Activated naive CD4-positive, alpha-beta T cell treated with anti-CD3 and anti-CD28 coated beads, Interleukin-2, amount 50 U/mL, for 16 hours (primary cell): ENCODE measurements around the gene CCL2.

Source experiments
- DNase-seq: peaks from one replicate; pipeline ENCODE4 v3.0.0-alpha.2; 2020

CCL2 gene

DNA sequence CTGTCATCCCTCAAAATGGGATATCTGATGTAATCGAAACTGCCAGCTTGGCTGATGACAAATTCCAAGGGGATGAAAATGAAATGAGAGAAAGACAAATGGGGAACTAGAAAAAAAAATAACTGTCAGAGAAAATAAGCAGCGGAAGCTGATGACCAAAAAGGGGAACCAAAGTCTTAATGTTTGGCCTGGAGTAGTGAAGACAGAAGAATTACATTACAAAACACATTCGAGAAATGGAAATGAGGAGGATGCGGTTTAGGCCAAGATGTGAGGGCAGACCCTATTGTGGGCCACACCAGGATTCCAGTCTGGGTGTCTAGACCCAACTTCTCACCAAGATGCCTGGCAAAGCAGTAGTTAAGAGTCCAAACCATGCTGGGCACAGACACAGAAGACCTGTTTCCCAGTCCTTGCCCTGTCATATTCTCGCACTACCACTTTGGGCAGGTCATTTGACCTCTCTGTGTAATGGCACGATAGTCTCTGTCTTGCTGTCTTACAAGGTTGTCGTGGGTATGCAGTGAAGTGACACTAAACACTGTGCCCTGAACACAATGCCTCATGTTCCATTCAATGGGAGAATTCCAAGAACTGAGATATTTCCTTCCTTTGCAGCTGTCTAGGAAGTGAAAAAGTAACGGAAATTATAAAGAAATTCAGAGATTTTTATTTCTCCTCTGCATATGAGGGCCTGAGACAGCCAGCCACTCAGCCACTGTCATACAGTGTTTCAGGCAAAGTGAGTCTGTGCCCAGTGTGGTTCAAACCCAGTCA lies 12.3 kb upstream of the CCL2 start:
- DNase-seq: no peak

DNA sequence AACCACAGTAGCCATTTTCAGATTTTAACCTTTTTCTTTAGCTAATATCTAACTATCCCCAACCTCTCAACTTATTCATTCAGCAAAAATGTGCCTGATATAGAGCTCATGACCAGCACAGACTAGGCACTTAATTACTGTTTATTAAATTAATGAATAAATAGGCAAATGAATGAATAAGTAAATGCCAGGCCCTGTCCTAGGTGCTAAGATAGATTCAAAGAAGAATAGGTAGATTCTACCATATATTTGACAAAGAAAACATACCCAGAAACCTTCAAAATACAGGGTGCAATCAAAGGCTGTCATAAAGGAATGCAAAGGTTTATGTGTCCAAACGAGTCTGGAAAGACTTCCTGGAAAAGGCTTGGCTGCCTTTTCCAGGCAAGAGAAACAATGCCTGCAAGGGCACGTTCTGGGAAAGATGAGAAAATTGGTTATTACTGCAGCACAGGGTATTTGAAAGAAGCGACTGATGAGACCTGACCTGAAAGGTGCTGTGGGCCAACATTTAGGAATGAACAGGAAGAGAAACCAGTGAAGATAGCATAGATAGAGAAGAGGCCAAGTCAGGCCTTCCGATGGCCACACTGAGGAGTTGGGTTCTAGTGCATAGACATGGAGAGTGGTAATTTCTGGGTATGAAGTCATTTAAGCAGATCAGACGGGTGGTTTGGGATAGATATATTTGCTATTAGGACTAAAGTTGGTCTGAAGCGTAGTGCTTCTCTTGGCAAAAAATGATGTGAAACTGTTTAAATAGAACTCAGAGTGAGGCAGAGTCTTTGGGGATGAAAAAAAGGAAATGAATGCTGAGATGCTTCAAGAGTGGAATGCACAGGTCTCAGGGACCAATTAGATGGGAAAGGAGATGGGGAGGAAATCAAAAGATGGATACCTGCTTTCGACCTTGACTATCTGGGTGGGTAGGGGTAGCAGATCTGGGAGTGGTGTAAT lies 11.4 kb upstream of the CCL2 start:
- DNase-seq: no peak

DNA sequence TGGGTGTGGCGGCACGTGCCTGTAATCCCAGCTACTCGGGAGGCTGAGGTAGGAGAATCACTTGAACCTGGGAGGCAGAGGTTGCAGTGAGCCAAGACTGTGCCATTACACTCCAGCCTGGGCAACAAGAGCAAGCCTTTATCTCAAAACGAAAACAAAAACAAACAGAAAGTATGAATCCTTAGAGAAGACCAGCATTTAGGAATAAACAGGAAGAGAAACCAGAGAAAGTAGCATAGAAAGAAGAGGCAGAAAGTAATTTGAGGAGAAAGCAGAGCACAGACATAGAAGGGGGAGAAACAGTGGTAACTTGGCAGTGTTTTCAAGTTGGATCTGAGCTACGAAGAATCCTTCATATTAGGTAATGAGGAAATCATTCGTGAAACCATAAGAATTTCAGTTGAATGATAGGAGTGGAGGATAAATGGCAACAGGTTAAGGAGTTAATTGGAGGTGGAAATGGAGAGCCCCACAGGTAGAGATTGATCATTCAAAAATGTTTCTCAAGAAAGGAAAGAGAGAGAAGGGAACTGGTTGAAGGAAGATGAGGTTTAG lies 9.7 kb upstream of the CCL2 start:
- no peak for DNase-seq

DNA sequence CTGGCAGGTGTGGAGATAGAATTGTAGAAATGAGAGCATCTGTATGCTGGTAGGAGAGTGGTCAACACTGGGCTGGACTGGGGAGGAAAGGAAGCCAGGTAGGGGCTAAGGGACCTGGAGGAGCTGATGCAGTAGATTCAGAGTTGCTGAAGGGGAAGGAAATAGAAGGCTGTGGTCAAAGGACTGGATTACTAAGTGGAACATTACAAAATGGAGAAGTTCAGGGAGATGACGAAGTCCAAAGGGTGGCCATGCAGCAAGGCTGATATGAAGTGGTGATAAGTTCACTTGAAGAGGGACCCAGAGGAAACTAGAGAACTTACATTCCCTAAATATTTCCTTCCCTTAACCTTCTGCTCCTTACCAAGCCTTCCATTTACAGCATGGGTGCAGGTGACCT lies 8.6 kb upstream of the CCL2 start:
- no peak for DNase-seq

DNA sequence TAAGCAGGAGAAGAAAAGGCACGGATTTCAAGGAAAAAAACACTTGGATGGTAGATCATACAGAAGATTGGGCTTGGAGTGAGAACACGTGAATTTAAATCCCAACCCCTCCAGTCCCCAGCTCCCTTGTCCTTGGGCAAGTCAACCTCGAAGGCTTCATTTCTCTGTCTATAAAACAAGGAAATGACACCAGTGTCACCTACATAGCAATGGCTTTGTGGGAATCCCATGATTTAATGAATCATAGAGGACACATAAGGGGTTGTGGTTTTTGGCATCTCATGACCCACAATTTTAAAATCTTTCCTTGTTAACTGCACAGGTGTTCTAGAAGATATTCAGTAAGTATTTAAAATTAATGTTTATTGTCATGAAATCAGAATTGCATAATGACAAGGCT lies 8.2 kb upstream of the CCL2 start:
- DNase-seq: no peak

DNA sequence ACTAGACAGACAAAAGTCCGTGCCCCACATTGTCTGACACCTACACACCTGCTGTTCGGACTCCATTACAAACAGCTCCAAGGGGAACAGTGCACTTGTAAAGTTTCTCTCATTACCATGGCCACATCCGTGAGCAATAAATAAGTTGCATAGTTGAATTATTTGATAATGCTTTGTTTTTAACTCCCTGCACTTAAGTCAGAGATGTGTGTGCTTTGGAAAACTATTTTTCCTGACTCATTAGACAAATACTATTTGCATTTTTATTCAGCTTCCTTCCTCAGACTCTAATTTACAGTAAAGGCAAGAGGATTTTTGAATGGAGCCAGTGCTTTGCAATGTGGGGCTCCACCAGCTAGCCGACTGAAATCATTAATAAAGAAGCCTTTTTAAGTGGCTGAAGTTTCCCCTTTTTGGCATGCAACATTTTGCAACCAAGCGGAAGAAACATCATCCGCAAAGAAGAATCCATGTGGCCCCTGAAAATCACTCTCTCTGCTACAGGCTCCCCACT lies 6.5 kb upstream of the CCL2 start:
- no peak for DNase-seq

DNA sequence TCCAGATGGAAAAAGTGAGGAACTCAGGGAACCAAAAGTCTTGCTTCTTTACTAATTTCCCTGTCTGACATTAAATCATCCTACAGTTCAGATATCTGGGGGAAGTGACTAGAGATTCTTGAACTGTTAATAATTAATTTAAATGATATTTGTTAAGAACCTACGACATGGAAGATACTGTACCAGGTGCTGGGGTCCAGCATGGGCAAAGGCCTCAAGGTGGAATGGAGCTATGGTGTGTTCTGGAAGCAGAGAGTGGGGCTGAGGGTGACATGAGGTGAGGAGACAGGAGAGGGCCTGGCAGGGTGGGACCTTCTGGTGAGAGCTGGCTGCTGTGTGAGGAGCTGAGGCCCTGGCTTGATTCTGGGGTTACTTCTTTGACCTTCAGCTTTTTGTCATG lies 6.0 kb upstream of the CCL2 start:
- no peak for DNase-seq

DNA sequence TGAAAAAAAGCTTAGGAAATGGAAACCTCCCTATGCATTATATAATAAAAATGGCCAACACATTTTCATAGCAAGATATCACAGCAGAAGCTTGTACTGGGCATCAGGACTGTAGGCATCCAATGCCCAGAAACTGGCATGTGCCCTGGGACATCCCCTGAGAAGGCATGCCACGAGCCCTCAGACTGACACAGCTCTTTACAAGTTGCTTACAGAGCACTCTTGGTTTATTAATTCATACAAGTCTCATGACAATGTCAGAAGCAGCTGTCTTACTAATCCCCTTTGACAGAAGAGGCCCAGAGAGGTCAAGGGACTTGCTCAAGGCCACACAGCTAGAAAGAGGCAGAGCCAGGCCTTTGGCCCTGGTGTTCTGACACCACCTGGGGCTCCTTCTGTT lies 5.6 kb upstream of the CCL2 start:
- no peak for DNase-seq

DNA sequence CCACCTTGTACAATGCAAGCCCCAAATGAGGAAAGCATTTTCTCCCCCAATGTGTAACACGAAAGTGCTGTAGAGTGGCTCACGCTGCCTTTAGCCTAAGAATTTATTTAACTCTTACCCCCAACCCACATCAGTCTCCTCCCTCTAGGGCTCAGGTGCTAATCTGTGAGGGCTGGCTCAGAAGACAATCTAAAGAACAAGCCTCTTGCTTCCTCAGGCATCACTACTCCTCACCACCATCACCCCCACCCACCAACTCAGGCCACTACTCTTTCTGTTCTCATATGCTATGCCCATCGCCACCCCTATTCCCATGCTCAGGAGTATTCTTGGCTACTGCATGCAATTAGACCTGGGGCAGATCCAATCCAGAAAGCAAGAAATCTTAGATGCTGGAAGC lies 3.9 kb upstream of the CCL2 start:
- no peak for DNase-seq

DNA sequence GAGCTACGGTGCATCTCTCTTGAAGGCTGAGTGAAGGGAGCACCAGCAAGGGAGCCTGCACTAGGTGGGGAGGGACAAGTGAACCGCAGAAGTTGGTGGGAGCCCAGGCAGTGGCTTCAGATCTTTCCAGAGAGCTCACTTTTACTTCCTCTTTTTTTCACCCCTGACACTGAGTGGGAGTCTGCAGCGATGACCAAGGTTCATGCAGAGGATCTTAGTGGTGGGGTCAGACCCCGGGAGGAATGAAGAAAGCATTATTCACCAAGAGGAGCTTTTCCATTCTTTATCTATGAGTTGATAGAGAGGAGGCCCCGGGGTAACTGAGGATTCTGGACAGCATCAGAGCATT lies 3.0 kb upstream of the CCL2 start:
- DNase-seq: no peak

DNA sequence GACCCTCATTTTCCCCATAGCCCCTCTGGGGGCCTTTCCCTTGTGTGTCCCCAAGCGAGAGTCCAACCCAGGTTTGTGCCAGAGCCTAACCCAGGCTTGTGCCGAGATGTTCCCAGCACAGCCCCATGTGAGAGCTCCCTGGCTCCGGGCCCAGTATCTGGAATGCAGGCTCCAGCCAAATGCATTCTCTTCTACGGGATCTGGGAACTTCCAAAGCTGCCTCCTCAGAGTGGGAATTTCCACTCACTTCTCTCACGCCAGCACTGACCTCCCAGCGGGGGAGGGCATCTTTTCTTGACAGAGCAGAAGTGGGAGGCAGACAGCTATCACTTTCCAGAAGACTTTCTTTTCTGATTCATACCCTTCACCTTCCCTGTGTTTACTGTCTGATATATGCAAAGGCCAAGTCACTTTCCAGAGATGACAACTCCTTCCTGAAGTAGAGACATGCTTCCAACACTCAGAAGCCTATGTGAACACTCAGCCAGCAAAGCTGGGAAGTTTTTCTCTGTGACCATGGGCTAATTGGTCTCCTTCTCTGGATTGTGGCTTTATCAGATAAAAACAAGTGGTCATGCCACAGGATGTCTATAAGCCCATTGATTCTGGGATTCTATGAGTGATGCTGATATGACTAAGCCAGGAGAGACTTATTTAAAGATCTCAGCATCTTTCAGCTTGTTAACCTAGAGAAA lies 2.5 kb upstream of the CCL2 start:
- no peak for DNase-seq

DNA sequence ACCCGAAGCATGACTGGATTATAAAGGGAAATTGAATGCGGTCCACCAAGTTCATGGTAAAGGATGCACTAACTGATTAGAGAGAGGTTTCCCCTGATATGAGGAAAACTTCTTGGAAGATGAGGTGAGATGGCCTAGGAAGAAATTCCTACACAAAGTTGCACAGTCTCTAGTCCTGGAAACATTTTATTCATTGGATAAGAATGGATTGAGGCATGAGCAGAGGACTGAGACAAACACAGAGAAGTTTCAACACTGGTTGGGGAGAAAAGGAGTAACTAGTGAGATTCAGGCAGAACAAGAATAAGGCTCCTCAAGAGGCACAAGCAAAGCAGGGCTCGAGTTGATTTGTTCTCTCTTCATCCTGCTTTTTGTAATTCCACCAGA lies 2.0 kb upstream of the CCL2 start:
- no peak for DNase-seq

DNA sequence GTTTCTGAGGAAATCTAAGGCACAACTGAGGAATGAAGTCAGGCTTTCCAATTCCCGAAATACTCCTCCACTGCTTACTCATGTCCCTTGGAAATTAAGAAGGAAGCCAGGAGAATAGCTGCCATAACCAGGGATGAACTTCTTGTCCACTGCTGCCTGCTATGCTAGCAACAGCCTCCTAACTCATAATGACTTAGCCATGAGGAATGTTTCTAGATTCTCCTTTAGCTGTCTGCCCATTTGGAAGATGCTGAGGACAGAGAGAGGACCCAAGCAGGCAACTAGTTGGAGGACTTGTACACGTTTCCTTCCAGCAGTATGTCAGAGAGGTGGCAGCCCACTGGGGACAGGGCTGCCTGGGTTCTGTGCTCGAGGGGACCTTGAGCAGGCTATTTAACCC lies 939 bp upstream of the CCL2 start:
- DNase-seq: no peak

DNA sequence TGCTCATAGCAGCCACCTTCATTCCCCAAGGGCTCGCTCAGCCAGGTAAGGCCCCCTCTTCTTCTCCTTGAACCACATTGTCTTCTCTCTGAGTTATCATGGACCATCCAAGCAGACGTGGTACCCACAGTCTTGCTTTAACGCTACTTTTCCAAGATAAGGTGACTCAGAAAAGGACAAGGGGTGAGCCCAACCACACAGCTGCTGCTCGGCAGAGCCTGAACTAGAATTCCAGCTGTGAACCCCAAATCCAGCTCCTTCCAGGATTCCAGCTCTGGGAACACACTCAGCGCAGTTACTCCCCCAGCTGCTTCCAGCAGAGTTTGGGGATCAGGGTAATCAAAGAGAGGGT lies 272 bp downstream of the CCL2 start:
- no peak for DNase-seq

DNA sequence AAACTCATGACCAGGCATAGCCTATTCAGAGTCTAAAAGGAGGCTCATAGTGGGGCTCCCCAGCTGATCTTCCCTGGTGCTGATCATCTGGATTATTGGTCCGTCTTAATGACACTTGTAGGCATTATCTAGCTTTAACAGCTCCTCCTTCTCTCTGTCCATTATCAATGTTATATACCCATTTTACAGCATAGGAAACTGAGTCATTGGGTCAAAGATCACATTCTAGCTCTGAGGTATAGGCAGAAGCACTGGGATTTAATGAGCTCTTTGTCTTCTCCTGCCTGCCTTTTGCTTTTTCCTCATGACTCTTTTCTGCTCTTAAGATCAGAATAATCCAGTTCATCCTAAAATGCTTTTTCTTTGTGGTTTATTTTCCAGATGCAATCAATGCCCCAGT lies 756 bp downstream of the CCL2 start:
- no peak for DNase-seq

DNA sequence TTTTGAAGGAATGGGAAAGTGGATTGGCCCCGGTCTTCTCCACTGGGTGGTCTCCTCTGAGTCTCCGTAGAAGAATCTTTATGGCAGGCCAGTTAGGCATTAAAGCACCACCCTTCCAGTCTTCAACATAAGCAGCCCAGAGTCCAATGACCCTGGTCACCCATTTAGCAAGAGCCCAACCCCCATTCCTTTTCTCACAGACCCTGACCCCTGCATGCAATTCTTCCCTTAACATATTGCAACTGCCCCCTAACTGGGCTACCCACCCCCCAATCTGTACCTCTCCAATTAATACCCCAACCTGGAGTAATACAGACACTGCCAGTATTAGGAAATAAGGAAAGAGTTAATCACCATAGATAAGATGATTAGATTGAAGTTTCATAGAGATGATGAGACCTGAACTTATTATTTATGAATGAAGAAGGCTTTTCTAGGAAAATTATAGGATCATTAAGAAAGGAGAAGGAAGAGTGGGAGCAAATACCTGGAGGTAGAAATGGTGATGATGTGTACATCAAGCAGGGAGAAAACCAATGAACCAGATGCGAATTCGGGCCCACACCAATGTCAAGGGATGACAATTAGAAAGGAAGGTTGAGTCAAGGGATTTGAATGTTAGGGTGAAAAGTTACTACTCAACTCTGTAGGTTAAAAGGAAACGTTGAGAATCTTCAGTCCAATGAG lies 2.4 kb downstream of the CCL2 start:
- no peak for DNase-seq

DNA sequence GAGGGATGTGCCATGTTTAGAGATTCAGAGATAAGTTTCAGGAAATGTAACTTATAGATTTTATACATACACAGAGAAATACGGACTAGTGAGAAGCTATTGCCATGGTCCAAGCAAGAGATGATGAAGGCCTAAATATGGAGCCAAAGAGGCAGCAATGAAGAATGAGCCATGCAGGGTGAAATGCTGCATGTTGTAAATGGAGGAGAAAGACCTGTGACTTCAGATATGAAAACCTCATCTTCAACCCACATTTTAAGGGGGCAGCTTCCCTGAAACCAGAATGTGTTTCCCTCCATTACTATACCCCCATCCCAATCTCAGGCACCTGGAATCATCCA lies 2.9 kb downstream of the CCL2 start:
- DNase-seq: no peak

DNA sequence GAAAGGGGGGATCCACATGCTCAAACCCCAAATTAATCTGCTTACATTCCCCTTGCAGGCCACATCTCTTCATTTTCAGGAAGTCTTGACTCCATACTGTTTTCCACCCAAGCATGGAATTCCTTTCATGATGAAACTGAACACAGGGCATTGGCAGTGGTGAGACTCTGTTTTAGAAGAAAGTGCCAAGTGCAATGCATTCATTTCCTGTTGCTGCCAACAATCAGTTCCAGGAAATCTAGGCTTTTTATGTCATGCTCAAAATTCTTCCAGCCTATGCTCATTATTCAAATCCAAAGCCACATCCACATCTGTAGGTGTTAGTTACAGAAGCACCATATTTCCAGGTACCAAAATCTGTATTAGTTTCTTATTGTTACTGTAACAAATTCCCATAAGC lies 4.1 kb downstream of the CCL2 start:
- no peak for DNase-seq

DNA sequence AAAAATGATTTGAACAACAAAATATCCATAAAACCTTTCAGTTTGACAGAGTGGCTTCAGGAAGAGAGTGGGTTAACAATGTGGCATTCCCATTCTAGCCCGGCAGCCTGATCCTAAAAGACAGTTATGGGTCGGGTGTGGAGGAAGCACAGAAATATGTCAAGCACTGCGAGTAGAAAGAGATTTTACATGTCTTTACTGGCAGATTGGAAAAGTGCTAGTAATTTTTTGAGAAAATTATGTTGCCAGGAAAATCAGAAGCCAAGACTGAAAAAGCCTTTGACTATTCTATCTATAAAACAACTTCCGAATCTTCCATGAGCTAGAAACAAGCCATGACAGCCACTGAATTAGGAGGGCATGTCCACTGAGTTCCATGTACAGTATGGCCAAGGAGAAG lies 5.8 kb downstream of the CCL2 start:
- no peak for DNase-seq

DNA sequence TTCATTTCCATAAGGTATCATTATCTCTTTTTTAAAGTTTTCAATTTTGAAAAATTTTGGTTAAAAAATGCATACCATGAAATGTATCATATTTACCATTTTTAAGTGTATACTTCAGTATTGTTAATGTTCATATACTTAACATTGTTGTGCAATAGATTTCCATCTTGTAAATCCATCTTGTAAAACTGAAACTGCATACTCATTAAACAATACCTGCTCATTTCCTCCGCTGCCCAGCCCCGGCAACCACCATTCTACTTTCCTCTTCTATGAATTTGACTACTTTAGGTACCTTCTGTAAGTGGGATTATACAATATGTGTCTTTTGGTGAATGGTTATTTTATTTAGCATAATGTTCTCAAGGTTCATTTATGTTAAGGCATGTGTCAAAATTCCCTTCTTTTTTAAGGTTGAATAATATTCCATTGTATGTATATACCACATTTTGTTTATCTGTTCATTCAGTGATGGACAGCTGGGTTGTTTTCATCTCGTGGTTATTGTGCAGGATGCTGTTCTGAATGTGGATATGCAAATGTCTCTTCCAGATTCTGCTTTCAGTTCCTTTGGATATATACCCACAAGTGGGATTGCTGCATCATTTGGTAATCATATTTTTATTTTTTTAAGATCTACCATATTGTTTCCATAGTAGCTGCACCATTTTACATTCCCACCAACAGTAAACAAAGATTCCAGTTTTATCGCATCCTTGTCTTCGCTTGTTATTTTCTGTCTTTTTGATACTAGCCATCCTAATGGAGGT lies 6.7 kb downstream of the CCL2 start:
- no peak for DNase-seq

DNA sequence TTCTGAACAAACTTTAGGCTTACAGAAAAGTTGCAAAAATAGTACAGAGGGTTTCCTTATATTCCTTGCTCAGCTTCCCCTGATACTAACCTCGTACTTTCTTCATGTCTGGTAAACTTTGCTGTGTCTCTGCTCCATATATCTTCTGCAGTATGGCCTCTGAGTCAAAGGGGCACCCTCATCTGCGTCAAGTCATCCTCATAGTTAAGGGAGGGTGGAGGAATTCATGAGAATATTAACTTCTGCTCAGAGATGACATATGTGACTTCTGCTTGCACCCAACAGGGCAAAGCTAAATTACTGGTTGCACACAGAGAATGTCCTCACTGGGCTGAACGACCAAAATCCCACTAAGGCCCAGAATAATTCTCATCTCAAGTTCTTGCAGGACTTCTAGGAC lies 10.6 kb downstream of the CCL2 start:
- no peak for DNase-seq

DNA sequence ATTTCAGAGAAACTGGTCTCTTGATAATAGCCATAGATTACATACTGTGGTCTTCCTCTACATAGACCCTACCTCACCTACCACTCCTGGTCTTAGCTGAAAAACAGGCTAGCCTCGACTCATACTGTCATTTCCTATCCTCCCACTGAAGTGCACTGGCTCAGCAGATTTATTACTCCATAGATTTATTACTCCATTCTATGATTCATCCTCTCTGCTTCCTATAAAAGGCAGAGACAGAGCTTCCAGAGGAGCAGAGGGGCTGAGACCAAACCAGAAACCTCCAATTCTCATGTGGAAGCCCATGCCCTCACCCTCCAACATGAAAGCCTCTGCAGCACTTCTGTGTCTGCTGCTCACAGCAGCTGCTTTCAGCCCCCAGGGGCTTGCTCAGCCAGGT lies 14.9 kb downstream of the CCL2 start, which contains the start of gene CCL7:
Gene CCL7 (plus strand): TSS at position 253 of the 400 bp plus-strand sequence. CDS start 70 bp downstream, at position 323.
- no peak for DNase-seq
